Right lobe of liver (tissue), 6 donors: ENCODE results near the gene PDCD1. TPM values are rescaled to one million over a fixed set of nuclear protein-coding genes. Genes with fewer than 3 reads are reported as not detected.

Source experiments
- ATAC-seq, 4 donors: fragments of 200-7000 bp; cut with Tn5 transposase; one replicate each; pipeline ENCODE4 v1.9.1; 2020; ENCODE audit warnings: mild to moderate bottlenecking in 4 of 4, moderate library complexity in 4 of 4
- DNase-seq, 3 donors: peaks; one replicate each; pipeline ENCODE4 v3.0.0-alpha.2; 2020
- H3K27ac ChIP-seq, 3 donors: fragments of 200-600 bp; one replicate each; pipeline ENCODE4 v1.8.0; 2022
- H3K27me3 ChIP-seq, 2 donors: fragments of 200-600 bp; one replicate each; pipeline ENCODE4 v1.8.0; 2022
- H3K36me3 ChIP-seq, 4 donors: fragments of 200-600 bp; sonication (generic) in 1 of 4; one replicate each; pipeline versions ENCODE4 v1.5.1 to v1.8.0; 2017 to 2022; ENCODE audit warnings: control low read depth in 1 of 4
- H3K4me1 ChIP-seq, 4 donors: fragments of 200-600 bp; sonication (generic) in 1 of 4; one replicate each; pipeline versions ENCODE4 v1.5.1 to v1.8.0; 2017 to 2022; ENCODE audit warnings: control low read depth in 1 of 4
- H3K4me3 ChIP-seq, 3 donors: fragments of 200-600 bp; one replicate each; pipeline ENCODE4 v1.8.0; 2022
- H3K9me3 ChIP-seq, 4 donors: fragments of 200-600 bp; sonication (generic) in 1 of 4; one replicate each; pipeline versions ENCODE4 v1.5.1 to v1.8.0; 2017 to 2022; ENCODE audit warnings: control low read depth in 1 of 4
- POLR2A ChIP-seq: fragments of 450-650 bp; IDR thresholded peaks from one replicate; pipeline ENCODE4 v1.6.1; 2017; ENCODE audit warnings: antibody characterized with exemption, mild to moderate bottlenecking
- WGBS: methylation state at CpG from one replicate; pipeline ENCODE4 v1.1.6; 2018; ENCODE audit warnings: low coverage, low lambda C conversion rate; ENCODE audit not compliant: insufficient coverage; ENCODE audit errors: missing lambda C conversion rate; 5-methylcytosine and 5-hydroxymethylcytosine counted together
- intact Hi-C, 2 donors: fragments of 100-400 bp; cut with DNase I; formaldehyde crosslinking; loops; one replicate each; pipeline versions ENCODE4 v1.11.2 to v1.14.1; 2022
- total RNA-seq, 6 experiments: library from RNA; depleted of rRNA in 2 of 6; stranded (reverse); fragments of >200 nt in 2 of 6; fragmentation: NEBNext Ultra II Directional in 3 of 6; extraction: Animal tissue kit (Norgen Biotek cat#: 25700) in 3 of 6; gene quantifications; one replicate each; pipeline versions ENCODE4 v1.1.0 to v1.2.4, GENCODE V29; 2016 to 2023
- TF ChIP-seq, protein P1 (sequence below), 4 donors: fragments of 200-600 bp in 3 of 4; fragments of 450-650 bp in 1 of 4; IDR thresholded peaks; one replicate each; pipeline versions ENCODE4 v1.5.1 to v1.8.0; 2016 to 2022; ENCODE audit warnings: antibody characterized with exemption in 4 of 4, mild to moderate bottlenecking in 2 of 4
- donor health status: DM: no; HTN: yes; CAD: no.
- donor health status: DM: no; HTN: no; CAD: no.
- donor health status: DM: no; HTN: no; CAD: no.
- donor health status: DM: no; HTN: yes; CAD: no.
- donor health status: DM: no; HTN: yes; CAD: no.

Gene PDCD1
- total RNA-seq, 6 experiments from 2014 or later = 0.19 to 0.61 (median 0.20) TPM; not detected in 3

- 77% methylated on average over 6 of the region's 16 CpGs for WGBS
- TF ChIP-seq, protein P1, sequence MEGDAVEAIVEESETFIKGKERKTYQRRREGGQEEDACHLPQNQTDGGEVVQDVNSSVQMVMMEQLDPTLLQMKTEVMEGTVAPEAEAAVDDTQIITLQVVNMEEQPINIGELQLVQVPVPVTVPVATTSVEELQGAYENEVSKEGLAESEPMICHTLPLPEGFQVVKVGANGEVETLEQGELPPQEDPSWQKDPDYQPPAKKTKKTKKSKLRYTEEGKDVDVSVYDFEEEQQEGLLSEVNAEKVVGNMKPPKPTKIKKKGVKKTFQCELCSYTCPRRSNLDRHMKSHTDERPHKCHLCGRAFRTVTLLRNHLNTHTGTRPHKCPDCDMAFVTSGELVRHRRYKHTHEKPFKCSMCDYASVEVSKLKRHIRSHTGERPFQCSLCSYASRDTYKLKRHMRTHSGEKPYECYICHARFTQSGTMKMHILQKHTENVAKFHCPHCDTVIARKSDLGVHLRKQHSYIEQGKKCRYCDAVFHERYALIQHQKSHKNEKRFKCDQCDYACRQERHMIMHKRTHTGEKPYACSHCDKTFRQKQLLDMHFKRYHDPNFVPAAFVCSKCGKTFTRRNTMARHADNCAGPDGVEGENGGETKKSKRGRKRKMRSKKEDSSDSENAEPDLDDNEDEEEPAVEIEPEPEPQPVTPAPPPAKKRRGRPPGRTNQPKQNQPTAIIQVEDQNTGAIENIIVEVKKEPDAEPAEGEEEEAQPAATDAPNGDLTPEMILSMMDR (IDR thresholded peaks at IDR 0.05) = no peak
- TF ChIP-seq POLR2A = no peak
- Histone ChIP-seq H3K9me3 (no peaks in the 10 kb centered on the region), H3K27me3 (no peaks in the 10 kb centered on the region), H3K27ac (no peak overlapping the region), H3K4me1 (peaks cover 0 to 14% (median 3%) of the 10 kb centered on the region in 4 donors), H3K36me3 (no peaks in the 10 kb centered on the region), H3K4me3 (no peak overlapping the region)
- ATAC-seq (no peak), DNase-seq (no peak)
- intact Hi-C loops = no loop called here
Measured at GRCh38 chr2:241885291-241885945, 26.7 kb upstream of the PDCD1 start.

GRCh38 chr2:241884951-241885290, 26.2 kb upstream of the PDCD1 start:
- intact Hi-C loops = no loop called here
- Histone ChIP-seq H3K36me3 (no peaks in the 10 kb centered on the region), H3K4me1 (peaks cover 0 to 14% (median 3%) of the 10 kb centered on the region in 4 donors), H3K27ac (no peak overlapping the region), H3K27me3 (no peaks in the 10 kb centered on the region), H3K9me3 (no peaks in the 10 kb centered on the region), H3K4me3 (no peak overlapping the region)
- DNase-seq (no peak), ATAC-seq (no peak)
- 98% methylated on average over 5 of the region's 8 CpGs for WGBS
- no peak for TF ChIP-seq POLR2A
- TF ChIP-seq, protein P1 (IDR thresholded peaks at IDR 0.05) = no peak

DNA sequence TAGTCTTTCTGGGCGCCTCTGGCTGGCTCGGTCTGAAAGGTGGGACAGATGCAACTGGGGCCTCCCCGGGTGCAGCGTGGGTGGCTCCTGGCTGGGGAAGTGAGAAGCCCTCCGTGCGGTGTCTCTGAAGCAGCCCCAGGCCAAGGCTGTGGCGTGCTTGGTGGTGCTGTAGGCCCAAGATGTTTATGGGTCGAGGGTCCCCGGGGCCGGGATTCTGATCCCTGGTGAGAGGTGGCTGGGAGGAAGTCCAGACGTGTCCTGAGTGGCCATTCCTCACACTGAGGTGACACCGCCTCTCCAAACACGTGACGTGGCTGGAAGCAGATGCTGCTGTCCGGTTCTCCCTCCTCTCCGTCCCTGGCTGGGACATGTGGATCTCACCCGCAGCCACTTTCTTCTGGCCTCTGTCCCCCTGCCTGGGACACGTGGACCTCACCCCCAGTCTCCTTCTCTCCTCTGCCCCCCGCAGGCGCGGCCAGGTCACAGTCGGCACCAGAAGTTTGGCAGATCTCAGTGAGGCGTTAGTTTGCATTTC, 23.5 kb upstream of the PDCD1 start:
- H3K36me3 ChIP-seq = no peaks in the 10 kb centered on the region
- H3K27ac ChIP-seq = peak overlapping the region; percentile 77 to 96 (median 96)
- 5% methylated on average over 12 of the region's 23 CpGs for WGBS
- no peaks in the 10 kb centered on the region for H3K9me3 ChIP-seq
- H3K27me3 ChIP-seq = no peaks in the 10 kb centered on the region
- peak overlapping the region; percentile 22 to 49 (median 45) for H3K4me3 ChIP-seq
- H3K4me1 ChIP-seq = peaks cover 0 to 14% (median 3%) of the 10 kb centered on the region in 4 donors
- TF ChIP-seq, protein P1 (IDR thresholded peaks at IDR 0.05) = peak in 2 of 4 donors; percentile 13 to 21
- peak; percentile 54 for TF ChIP-seq POLR2A
- peak; percentile 67 to 90 (median 89) for DNase-seq
- peak; percentile 31 to 56 (median 52) for ATAC-seq
- intact Hi-C loops = no loop called here

DNA sequence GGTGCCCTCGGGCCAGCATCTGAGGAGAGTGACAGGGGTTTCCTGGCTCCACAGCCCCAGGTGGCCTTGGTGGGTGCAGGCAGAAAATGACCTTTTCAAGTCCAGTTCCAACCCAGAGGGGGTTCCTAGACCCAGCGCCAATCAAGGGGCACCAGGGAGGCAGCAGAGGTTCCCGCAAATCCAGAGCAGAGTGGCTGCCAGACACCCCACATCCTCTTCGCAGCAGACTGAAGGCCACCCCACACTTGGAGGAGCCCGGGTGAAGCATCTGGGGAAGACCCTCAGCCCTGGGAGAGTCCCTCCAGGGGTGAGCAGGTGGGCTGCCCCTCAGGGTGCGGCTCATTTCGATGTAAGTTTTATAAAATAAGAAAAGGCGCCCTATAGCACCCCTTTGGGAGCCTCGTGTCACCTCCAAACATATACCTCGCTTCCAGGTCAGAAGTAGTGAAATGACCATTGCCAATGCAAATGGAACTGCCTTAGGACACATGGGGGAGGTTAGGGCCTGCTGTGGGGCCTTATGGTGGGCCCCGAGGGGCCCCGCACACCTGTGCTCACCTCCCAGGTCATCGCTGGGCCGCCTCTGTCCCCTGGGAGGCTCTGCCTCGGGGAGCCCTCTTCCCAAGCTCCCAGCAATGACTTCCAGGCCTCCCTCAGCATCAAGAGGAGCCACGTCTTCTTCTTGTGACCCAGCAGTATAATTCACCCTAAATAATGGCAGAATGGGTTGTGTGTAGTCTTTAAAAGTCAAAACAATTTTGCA, 21.8 kb upstream of the PDCD1 start:
- Histone ChIP-seq H3K9me3 (no peaks in the 10 kb centered on the region), H3K36me3 (no peaks in the 10 kb centered on the region), H3K27me3 (no peaks in the 10 kb centered on the region), H3K4me1 (peaks cover 0 to 14% (median 3%) of the 10 kb centered on the region in 4 donors), H3K27ac (no peak overlapping the region), H3K4me3 (peak overlapping the region in 2 of 3 donors; percentile 45 to 58)
- intact Hi-C loops = no loop called here
- DNase-seq (no peak), ATAC-seq (no peak)
- 94% methylated on average over 7 of the region's 16 CpGs for WGBS
- no peak for TF ChIP-seq POLR2A
- TF ChIP-seq, protein P1 (IDR thresholded peaks at IDR 0.05) = no peak
